Activated T-helper 1 cell treated with anti-CD3 and anti-CD28 coated beads, Interleukin-12 subunit alpha, Interleukin-12 subunit beta, Interleukin-2, Interleukin-4 antibody, amounts not matched to agents 30 ng/mL and 10 ng/mL and 1 ng/mL, durations not matched to agents 14 hours and 24 hours and 36 hours (primary cell): Measurements from ENCODE around the gene TMEM98. TPM values are rescaled to one million over a fixed set of nuclear protein-coding genes. Genes with fewer than 3 reads are reported as not detected.
"Not testable (repeated sequence)": the region's sequence is repeated elsewhere in the genome, so short reads cannot be mapped to it uniquely, and the experiment has no call there.

Experiments
- DNase-seq: peaks from one replicate; pipeline ENCODE4 v3.0.0; 2021; ENCODE audit warnings: low spot score
- H3K27ac Mint-ChIP-seq: one replicate; pipeline ENCODE4 v1.8.0; 2021; ENCODE audit warnings: mild to moderate bottlenecking, mixed read lengths
- H3K27me3 Mint-ChIP-seq: one replicate; pipeline ENCODE4 v1.8.0; 2022; ENCODE audit warnings: mild to moderate bottlenecking, moderate library complexity, mixed read lengths; ENCODE audit not compliant: insufficient read depth
- H3K36me3 Mint-ChIP-seq: one replicate; pipeline ENCODE4 v1.8.0; 2021; ENCODE audit warnings: low read depth, mixed read lengths
- H3K4me1 Mint-ChIP-seq: one replicate; pipeline ENCODE4 v1.8.0; 2021; ENCODE audit warnings: low read depth, mixed read lengths
- H3K4me3 Mint-ChIP-seq: one replicate; pipeline ENCODE4 v1.8.0; 2021; ENCODE audit warnings: mild to moderate bottlenecking, moderate library complexity, mixed read lengths
- H3K9me3 Mint-ChIP-seq: one replicate; pipeline ENCODE4 v1.8.0; 2021; ENCODE audit warnings: mixed read lengths
- intact Hi-C: fragments of 100-400 bp; cut with micrococcal nuclease; formaldehyde crosslinking; loops from one replicate; pipeline ENCODE4 v1.15.1; 2024
- total RNA-seq: library from RNA; stranded (reverse); gene quantifications from 2 replicates; pipeline ENCODE4 v1.2.3, GENCODE V29; 2022

Gene TMEM98, protein sequence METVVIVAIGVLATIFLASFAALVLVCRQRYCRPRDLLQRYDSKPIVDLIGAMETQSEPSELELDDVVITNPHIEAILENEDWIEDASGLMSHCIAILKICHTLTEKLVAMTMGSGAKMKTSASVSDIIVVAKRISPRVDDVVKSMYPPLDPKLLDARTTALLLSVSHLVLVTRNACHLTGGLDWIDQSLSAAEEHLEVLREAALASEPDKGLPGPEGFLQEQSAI
- 0.57 and 1.0 TPM in 2 replicates for total RNA-seq

GRCh38 chr17:32927724-32928585, at the start of gene TMEM98:
Gene TMEM98 (plus strand): TSS chr17:32928153. CDS start chr17:32931529, 3,376 bp downstream.
- Mint-ChIP-seq H3K27me3 (peaks cover 39% of the 10 kb centered on the region), H3K9me3 (no peaks in the 10 kb centered on the region), H3K36me3 (no peaks in the 10 kb centered on the region), H3K4me1 (no peaks in the 10 kb centered on the region), H3K4me3 (peak within 1 kb of the TSS; percentile 27), H3K27ac (no peak within 1 kb of the TSS)
- DNase-seq, result no peak
- intact Hi-C loops, result no loop called here

DNA sequence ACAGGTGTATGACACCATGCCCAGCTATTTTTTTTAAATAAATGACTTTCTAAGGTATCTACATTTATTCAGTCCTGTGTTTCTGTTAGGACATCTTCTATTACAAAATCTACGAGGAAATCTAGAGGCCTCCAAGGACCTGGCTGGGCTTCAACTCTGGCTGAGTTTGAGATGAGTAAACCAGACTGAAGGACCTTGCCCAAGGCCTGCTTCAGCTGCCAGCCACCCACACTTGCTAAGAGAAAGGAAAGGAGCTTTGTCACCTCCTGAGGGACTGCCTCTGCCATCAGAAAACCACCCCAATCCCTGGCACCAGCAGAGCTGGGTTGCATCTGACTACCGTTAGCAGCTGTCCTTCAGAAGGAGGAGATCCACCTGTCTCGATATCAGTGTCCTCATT, 49.7 kb upstream of the TMEM98 start:
- no peaks in the 10 kb centered on the region for H3K9me3 Mint-ChIP-seq
- DNase-seq, result no peak
- intact Hi-C loops, result loop anchor here (5.0 to 10.0 kb wide), 2 partner anchors 356 to 393 kb away; partner anchors contain the start of gene CDK5R1
- H3K27ac Mint-ChIP-seq, result no peak overlapping the region
- H3K4me3 Mint-ChIP-seq, result no peak overlapping the region
- H3K36me3 Mint-ChIP-seq, result no peaks in the 10 kb centered on the region
- peaks cover 19% of the 10 kb centered on the region for H3K27me3 Mint-ChIP-seq
- peaks cover 30% of the 10 kb centered on the region for H3K4me1 Mint-ChIP-seq

- Mint-ChIP-seq H3K27ac (no peak overlapping the region), H3K9me3 (no peaks in the 10 kb centered on the region), H3K4me3 (no peak overlapping the region), H3K4me1 (peaks cover 30% of the 10 kb centered on the region), H3K27me3 (peaks cover 24% of the 10 kb centered on the region), H3K36me3 (no peaks in the 10 kb centered on the region)
- DNase-seq, result no peak
- intact Hi-C loops, result loop anchor here (5.0 to 10.0 kb wide), 2 partner anchors 357 to 394 kb away; partner anchors contain the start of gene CDK5R1
Measured at GRCh38 chr17:32879134-32879533, 48.8 kb upstream of the TMEM98 start.

DNA sequence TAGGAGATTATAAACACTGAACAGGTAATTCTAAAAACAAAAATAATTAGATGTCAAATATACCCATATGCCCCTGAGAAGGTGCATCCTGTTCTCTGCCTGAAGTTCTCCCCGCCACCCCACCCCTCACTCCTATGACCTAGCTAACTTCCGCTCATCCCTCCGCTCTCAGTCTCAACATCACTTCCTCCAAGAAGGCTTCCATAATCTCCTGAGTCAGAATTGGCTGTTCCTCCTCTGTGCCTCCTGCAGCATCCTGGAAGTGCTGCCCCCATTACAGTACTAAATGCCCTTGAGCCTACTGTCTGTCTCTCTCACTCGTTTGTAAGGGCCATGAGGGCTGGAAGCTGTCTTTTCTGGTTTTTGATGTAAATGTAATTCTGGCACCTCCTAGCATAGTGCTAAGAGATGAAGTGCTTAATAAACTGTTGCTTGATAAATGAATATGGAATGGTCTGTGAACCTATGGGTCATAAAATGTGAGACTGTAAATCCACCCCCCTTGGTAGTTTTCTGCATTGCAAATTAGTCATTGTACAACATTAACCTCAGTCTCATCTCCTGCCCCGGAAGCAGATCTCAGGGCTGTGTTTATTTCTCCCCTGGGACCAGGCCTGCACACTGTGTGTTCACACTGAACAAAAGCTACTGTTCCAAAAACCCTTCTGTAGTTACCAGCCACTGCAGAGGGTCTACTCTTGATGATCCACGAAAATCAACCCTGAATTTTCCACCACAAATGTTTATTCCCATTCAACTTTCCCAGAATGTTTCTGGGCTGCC, 47.1 kb upstream of the TMEM98 start:
- H3K4me3 Mint-ChIP-seq, result no peak overlapping the region
- peaks cover 23% of the 10 kb centered on the region for H3K27me3 Mint-ChIP-seq
- H3K27ac Mint-ChIP-seq, result no peak overlapping the region
- peaks cover 26% of the 10 kb centered on the region for H3K4me1 Mint-ChIP-seq
- no peak for DNase-seq
- H3K36me3 Mint-ChIP-seq, result no peaks in the 10 kb centered on the region
- intact Hi-C loops, result no loop called here
- H3K9me3 Mint-ChIP-seq, result no peaks in the 10 kb centered on the region

DNA sequence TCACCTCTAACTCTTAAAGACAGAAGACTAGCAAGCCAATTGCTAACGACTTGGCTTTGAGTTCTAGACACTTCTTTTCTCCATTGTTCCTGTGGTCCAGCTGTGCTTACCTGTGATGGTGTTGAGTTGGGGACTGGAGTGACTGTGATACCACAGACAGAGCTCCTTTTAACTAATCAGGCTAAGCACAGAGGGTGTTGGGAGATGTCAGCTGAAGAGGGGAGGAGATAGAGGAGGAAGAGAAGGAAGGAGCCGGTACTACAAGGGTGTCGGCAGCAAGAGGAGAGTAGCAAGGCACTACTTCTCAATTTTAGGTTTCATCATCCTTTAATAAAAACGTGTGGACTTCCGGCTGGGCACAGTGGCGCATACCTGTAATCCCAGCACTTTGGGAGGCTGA, 45.9 kb upstream of the TMEM98 start:
- Mint-ChIP-seq H3K36me3 (no peaks in the 10 kb centered on the region), H3K27me3 (peaks cover 18% of the 10 kb centered on the region), H3K4me3 (no peak overlapping the region), H3K4me1 (peaks cover 21% of the 10 kb centered on the region), H3K27ac (no peak overlapping the region), H3K9me3 (no peaks in the 10 kb centered on the region)
- intact Hi-C loops, result no loop called here
- no peak for DNase-seq

GRCh38 chr17:32882734-32883133, 45.2 kb upstream of the TMEM98 start:
- intact Hi-C loops, result no loop called here
- Mint-ChIP-seq H3K27me3 (peaks cover 18% of the 10 kb centered on the region), H3K9me3 (no peaks in the 10 kb centered on the region), H3K4me3 (no peak overlapping the region), H3K27ac (peak overlapping the region; percentile 20), H3K4me1 (peaks cover 16% of the 10 kb centered on the region), H3K36me3 (no peaks in the 10 kb centered on the region)
- DNase-seq, result no peak

DNA sequence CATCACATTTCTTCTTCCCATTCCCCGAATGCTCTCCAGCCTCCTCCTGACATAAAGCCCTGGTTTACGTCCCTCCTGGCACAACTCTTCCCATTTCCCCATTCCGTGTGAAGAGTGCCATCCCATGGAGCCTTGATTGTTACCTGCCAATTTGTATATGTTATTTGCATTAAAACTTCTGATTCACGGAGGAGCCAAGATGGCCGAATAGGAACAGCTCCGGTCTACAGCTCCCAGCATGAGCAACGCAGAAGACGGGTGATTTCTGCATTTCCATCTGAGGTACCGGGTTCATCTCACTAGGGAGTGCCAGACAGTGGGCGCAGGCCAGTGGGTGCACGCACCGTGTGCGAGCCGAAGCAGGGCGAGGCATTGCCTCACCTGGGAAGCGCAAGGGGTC, 41.0 kb upstream of the TMEM98 start:
- H3K27ac Mint-ChIP-seq, H3K36me3 Mint-ChIP-seq, H3K4me3 Mint-ChIP-seq, DNase-seq, H3K27me3 Mint-ChIP-seq, H3K9me3 Mint-ChIP-seq, intact Hi-C loops: not testable (repeated sequence)
- peaks cover 12% of the 10 kb centered on the region for H3K4me1 Mint-ChIP-seq

- DNase-seq, intact Hi-C loops, H3K27ac Mint-ChIP-seq, H3K9me3 Mint-ChIP-seq, H3K4me1 Mint-ChIP-seq, H3K36me3 Mint-ChIP-seq, H3K27me3 Mint-ChIP-seq, H3K4me3 Mint-ChIP-seq: not testable (repeated sequence)
Measured at GRCh38 chr17:32887410-32887809, 40.5 kb upstream of the TMEM98 start.

DNA sequence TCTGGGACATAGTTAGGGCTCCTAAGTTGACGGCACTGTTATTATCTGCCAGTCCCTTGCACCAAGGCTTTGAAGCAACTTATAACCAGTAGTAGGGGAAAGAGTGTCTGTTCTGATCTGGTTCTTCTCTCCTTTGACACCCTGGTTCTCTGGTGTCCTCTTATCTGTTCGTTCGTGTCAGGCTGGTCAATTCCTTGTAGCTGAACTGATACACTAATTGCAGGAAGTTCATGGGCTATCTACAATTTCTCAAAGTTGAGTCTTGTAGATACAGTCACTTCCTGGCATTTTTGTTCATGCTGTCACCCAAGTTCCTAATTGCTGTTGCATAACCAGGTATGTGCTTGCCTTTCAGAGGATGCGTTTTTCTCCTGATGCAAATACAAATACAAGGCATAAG, 33.7 kb upstream of the TMEM98 start:
- H3K4me3 Mint-ChIP-seq, result no peak overlapping the region
- H3K36me3 Mint-ChIP-seq, result no peaks in the 10 kb centered on the region
- H3K27me3 Mint-ChIP-seq, result peaks cover 23% of the 10 kb centered on the region
- DNase-seq, result no peak
- no peaks in the 10 kb centered on the region for H3K9me3 Mint-ChIP-seq
- intact Hi-C loops, result no loop called here
- no peaks in the 10 kb centered on the region for H3K4me1 Mint-ChIP-seq
- H3K27ac Mint-ChIP-seq, result no peak overlapping the region

DNA sequence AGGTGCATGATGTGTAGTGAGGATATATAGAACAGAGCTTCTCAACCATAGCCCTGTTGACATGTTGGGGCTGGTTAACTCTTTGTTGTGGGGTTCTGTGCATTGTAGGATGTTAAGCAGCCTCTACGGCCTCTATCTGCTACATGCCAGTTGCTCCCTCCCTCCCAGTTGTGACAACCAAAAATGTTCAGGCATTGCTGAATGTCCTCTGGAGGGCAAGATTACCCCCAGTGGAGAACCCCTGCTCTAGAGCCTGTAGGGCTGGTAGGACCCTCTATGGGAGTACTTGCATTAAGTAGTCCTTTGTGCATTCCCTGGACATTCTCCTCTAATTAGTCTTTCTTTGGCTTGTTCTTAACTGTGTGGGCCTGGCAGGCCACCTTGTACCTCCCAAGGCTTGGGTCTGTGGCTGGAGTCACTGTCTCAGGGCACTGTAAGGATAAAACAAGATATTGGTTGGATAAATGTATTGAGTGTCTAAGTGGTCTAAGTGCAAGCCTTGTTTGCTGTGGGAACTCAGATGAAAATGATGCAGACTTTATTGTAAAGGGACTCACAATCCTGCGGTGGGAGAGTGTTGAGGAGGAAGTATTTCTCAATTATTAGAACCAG, 31.2 kb upstream of the TMEM98 start:
- Mint-ChIP-seq H3K4me1 (no peaks in the 10 kb centered on the region), H3K36me3 (no peaks in the 10 kb centered on the region), H3K27me3 (peaks cover 33% of the 10 kb centered on the region), H3K9me3 (no peaks in the 10 kb centered on the region), H3K4me3 (no peak overlapping the region), H3K27ac (no peak overlapping the region)
- DNase-seq, result no peak
- intact Hi-C loops, result no loop called here

GRCh38 chr17:32899236-32900013, 28.5 kb upstream of the TMEM98 start:
- no peak overlapping the region for H3K27ac Mint-ChIP-seq
- H3K4me1 Mint-ChIP-seq, result peaks cover 13% of the 10 kb centered on the region
- H3K4me3 Mint-ChIP-seq, result no peak overlapping the region
- intact Hi-C loops, result no loop called here
- H3K36me3 Mint-ChIP-seq, result no peaks in the 10 kb centered on the region
- H3K9me3 Mint-ChIP-seq, result no peaks in the 10 kb centered on the region
- DNase-seq, result no peak
- H3K27me3 Mint-ChIP-seq, result peaks cover 28% of the 10 kb centered on the region

DNA sequence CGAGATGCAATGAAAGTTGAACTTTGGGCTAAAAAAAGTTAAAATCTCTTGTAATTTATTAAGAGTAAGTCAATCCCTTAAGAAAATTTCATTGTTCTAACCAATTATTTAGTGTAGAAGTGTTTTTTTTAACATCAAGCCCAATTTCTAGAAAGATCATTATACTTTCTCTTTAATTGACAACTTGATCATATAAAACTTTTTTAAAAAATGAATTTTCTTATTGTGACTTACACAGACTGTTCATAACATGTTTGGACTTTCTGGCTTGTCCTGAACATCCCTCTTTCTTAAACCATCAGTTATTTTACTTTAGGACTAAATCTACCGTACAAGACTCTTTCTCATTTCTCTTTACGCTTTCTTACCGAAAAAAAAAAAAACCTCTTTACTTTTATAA, 26.2 kb upstream of the TMEM98 start:
- intact Hi-C loops, result no loop called here
- no peaks in the 10 kb centered on the region for H3K9me3 Mint-ChIP-seq
- no peaks in the 10 kb centered on the region for H3K36me3 Mint-ChIP-seq
- DNase-seq, result no peak
- peaks cover 22% of the 10 kb centered on the region for H3K4me1 Mint-ChIP-seq
- H3K4me3 Mint-ChIP-seq, result no peak overlapping the region
- no peak overlapping the region for H3K27ac Mint-ChIP-seq
- peaks cover 18% of the 10 kb centered on the region for H3K27me3 Mint-ChIP-seq
